Measurements from ENCODE around the gene SMU1.
"Not testable (repeated sequence)": the region's sequence is repeated elsewhere in the genome, so short reads cannot be mapped to it uniquely, and the experiment has no call there.

The SMU1 gene

DNA sequence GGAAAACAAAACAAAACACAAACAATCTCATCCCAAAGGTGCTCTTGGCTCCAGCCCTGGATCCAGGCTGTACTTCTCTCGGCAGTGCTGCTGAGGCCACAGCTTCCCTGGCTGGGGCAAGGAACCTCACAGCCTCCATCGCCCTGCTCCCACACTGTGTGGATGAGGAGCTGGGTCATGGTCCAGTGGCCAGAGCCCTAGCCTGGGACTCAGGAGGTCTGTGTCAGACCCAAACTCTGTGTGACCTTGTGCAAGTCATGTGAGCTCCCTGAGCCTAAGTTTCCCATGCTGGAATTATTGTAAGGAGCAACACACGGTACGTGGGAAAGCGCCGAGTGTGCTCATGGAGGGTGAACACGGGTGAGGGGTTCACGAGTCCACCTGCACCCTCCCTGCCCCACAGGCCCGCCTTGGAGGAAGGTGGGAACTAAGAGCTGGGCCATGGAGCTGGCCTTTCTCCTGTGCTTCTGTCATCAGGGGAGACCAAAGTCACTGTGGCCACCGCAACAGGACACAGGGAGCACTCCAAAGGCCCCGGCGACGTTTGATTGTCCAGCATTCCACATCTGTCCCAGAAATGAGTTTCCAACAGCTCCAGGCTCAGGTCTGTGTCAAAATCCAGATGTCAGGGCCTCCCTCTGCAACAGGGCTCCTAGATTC, 26.2 kb upstream of the SMU1 start:
- no peaks in the 10 kb centered on the region for H3K27me3 ChIP-seq (ENCODE audit: control insufficient read depth, insufficient read depth, low read length)
- no peak overlapping the region for H3K9ac ChIP-seq (ENCODE audit: low read length)
- H3K27ac ChIP-seq (ENCODE audit: low read depth, low read length): no peak overlapping the region
- H3K4me1 ChIP-seq (ENCODE audit: control insufficient read depth, insufficient read depth, low read length): peaks cover 5% of the 10 kb centered on the region
- no peaks in the 10 kb centered on the region for H3K36me3 ChIP-seq (ENCODE audit: control insufficient read depth, insufficient read depth, low read length)
- no peak overlapping the region for H3K4me3 ChIP-seq (ENCODE audit: low read length)

DNA sequence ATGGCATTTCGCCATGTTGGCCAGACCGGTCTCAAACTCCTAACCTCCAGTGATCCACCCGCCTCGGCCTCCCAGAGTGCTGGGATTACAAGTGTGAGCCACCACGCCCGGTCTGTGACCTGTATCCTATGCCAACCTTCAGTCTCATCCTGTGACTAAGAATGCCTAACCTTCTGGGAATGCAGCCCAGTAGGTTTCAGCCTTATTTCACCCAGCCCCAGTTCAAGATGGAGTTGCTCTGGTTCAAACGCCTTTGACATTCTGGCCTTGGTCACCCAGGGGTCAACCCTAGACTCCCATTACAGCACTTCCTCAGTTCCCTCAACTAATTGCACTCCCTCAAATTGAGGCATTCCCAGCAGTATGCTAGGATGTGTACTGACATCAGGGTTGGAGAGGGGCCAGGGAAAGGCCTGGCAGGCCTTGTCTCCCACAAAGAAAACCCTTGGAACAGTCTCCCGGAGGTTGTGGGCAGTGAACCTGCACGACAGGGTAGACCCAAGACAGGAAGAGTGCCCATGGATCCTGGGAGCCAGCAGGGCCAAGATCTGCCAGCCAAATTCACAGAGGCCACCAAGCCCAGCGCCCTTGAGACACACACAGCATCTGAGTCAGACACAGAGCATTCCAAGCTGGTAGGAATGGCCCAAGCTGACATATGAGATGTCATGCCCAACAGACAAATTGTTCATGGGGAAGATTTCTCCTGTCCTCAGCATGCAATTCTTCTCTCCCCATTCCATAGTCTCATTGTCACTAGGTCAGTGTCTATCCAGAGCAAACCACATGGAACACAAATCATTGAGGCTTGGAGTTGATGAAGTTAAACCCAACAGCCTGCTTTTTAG, 24.9 kb upstream of the SMU1 start:
- Histone ChIP-seq H3K27ac (ENCODE audit: low read depth, low read length) (no peak overlapping the region), H3K4me3 (ENCODE audit: low read length) (no peak overlapping the region)

DNA sequence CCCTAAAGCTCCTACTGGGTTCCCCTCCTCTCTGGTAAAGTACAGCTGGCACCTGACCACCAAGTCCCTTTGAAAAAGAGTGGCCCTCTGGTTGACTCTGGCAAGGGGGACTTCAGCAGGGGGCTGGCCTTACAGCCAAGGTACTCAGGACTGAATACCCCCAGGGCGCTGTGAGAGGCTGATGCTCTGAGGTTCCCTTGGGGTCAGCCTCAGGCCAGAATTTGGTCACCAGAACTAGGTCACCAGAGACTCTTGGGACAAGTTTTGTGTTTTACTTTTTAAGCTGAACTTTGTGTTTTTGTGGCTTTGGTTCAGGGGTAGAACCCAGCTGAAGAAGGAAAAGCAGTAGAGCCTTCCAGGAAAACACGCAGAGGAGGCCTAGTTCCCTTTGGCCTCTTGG, 23.3 kb upstream of the SMU1 start:
- H3K4me1 ChIP-seq (ENCODE audit: control insufficient read depth, insufficient read depth, low read length): no peaks in the 10 kb centered on the region

More for the DNA sequence above, 24.9 kb upstream of the SMU1 start:
- Histone ChIP-seq H3K9ac (ENCODE audit: low read length) (no peak overlapping the region), H3K27me3 (ENCODE audit: control insufficient read depth, insufficient read depth, low read length) (no peaks in the 10 kb centered on the region), H3K36me3 (ENCODE audit: control insufficient read depth, insufficient read depth, low read length) (no peaks in the 10 kb centered on the region), H3K4me1 (ENCODE audit: control insufficient read depth, insufficient read depth, low read length) (no peaks in the 10 kb centered on the region)

DNA sequence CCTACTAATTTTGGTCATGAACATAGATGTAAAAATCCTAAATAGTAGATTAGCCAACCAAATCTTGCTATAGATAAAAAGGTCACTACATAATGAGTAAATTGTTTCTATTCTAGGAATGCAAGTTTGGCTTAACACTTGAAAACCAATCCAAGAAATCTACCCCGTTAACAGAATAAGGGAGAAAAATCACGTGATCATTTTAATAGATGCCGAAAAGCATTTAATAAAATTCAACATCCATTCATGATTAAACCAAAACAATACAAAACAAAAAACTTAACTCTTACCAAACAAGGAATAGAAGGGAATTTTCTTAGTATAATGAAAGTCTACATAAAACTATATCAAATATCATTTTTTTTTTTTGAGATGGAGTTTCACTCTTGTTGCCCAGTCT, 20.7 kb upstream of the SMU1 start:
- H3K27me3 ChIP-seq (ENCODE audit: control insufficient read depth, insufficient read depth, low read length): no peaks in the 10 kb centered on the region

More for the DNA sequence above, 23.3 kb upstream of the SMU1 start:
- Histone ChIP-seq H3K27ac (ENCODE audit: low read depth, low read length) (no peak overlapping the region), H3K4me3 (ENCODE audit: low read length) (no peak overlapping the region), H3K9ac (ENCODE audit: low read length) (no peak overlapping the region), H3K27me3 (ENCODE audit: control insufficient read depth, insufficient read depth, low read length) (no peaks in the 10 kb centered on the region), H3K36me3 (ENCODE audit: control insufficient read depth, insufficient read depth, low read length) (no peaks in the 10 kb centered on the region)

DNA sequence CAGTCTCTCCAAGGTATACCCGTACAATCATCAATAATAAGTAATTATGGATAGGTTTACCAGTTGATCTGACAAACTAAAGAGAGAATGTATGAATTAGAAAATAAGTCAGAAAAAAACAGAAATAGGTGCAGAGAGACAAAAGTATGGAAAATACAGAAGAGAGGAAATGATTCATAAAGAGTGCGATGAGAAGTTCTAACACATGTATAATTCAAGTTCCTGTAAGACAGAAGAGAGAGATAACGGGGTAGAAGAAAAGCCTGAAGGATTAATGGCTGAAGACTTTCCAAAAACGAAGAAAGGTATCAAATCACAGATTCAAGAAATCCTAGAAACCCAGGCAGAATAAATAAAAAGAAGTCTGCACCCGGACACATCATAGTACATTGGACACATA, 16.2 kb upstream of the SMU1 start:
- no peak overlapping the region for H3K4me3 ChIP-seq (ENCODE audit: low read length)
- no peak overlapping the region for H3K27ac ChIP-seq (ENCODE audit: low read depth, low read length)
- H3K9ac ChIP-seq (ENCODE audit: low read length): no peak overlapping the region
- H3K4me1 ChIP-seq (ENCODE audit: control insufficient read depth, insufficient read depth, low read length): no peaks in the 10 kb centered on the region
- H3K27me3 ChIP-seq (ENCODE audit: control insufficient read depth, insufficient read depth, low read length): no peaks in the 10 kb centered on the region
- H3K36me3 ChIP-seq (ENCODE audit: control insufficient read depth, insufficient read depth, low read length): no peaks in the 10 kb centered on the region

More for the DNA sequence above, 20.7 kb upstream of the SMU1 start:
- Histone ChIP-seq H3K4me3 (ENCODE audit: low read length) (no peak overlapping the region), H3K9ac (ENCODE audit: low read length) (no peak overlapping the region), H3K4me1 (ENCODE audit: control insufficient read depth, insufficient read depth, low read length) (no peaks in the 10 kb centered on the region), H3K36me3 (ENCODE audit: control insufficient read depth, insufficient read depth, low read length) (no peaks in the 10 kb centered on the region), H3K27ac (ENCODE audit: low read depth, low read length) (no peak overlapping the region)

DNA sequence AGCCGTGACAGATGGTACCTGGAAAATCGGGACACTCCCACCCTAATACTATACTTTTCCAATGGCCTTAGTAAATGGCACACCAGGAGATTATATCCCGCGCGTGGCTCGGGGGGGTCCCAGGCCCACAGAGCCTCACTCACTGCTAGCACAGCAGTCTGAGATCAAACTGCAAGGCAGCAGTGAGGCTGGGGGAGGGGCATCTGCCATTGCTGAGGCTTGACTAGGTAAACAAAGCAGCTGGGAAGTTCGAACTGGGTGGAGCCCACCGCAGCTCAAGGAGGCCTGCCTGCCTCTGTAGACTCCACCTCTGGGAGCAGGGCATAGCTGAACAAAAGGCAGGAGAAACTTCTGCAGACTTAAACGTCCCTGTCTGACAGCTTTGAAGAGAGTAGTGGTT, 9.2 kb upstream of the SMU1 start:
- not testable (repeated sequence) for H3K4me1 ChIP-seq (ENCODE audit: control insufficient read depth, insufficient read depth, low read length); H3K27ac ChIP-seq (ENCODE audit: low read depth, low read length); H3K9ac ChIP-seq (ENCODE audit: low read length); H3K4me3 ChIP-seq (ENCODE audit: low read length); H3K27me3 ChIP-seq (ENCODE audit: control insufficient read depth, insufficient read depth, low read length); H3K36me3 ChIP-seq (ENCODE audit: control insufficient read depth, insufficient read depth, low read length)

DNA sequence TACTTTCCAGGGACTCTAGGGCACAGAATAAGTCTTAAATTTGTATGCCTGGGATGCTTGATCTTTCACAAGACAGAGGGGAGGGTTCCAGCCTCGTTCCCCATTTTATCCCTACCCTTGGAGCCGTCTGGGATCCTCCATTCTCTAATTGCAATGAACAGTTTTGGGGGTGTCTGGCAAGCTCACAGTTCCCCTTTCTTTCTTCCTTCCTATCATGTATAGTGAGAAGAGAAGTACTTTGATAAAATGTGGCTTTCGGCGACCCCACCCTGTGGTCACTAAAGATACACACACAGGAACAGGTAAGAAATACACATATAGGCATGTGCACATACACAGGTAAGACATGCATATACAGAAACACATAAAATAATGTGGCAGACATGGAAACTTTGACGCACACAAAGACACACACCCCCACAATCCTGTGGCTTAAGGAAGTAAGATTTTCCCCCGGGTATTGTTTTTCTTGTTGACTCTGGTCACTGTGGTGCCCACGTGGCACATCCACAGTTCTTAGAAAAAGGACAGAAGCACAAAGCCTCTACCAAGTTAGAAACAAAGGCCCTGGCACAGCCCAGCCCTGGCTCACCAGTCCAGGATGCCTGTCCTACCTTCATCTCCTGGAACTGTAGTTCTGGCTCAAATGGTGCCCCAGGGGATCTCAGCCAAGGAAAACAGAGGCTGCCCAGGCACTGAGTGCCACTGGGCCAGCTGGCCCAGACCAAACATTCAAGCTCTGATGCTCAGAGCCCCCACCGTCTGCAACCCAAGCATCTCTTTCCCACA, 6.3 kb upstream of the SMU1 start:
- no peaks in the 10 kb centered on the region for H3K27me3 ChIP-seq (ENCODE audit: control insufficient read depth, insufficient read depth, low read length)
- H3K4me3 ChIP-seq (ENCODE audit: low read length): no peak overlapping the region
- H3K4me1 ChIP-seq (ENCODE audit: control insufficient read depth, insufficient read depth, low read length): no peaks in the 10 kb centered on the region
- H3K27ac ChIP-seq (ENCODE audit: low read depth, low read length): no peak overlapping the region
- no peaks in the 10 kb centered on the region for H3K36me3 ChIP-seq (ENCODE audit: control insufficient read depth, insufficient read depth, low read length)
- H3K9ac ChIP-seq (ENCODE audit: low read length): no peak overlapping the region

DNA sequence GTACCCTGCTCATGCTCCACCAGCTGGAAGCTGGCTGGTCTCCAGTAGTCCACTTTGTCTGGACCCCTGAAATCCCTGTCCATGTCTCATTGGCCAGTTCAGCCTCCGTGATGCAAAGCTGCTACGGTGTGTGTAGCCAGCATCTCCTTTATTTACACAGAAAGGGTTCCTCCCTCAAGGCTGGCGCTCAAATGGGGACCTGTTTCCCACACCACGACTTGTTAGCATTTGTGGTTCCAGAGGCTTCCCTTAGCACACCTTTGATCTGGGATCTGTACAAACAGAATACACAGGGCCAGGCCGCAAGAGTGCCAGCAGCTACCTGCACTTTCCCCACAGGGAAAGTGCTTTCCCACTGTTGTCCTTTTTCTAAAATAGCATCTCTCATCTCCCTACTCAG, 5.7 kb upstream of the SMU1 start:
- Histone ChIP-seq H3K27ac (ENCODE audit: low read depth, low read length) (no peak overlapping the region), H3K36me3 (ENCODE audit: control insufficient read depth, insufficient read depth, low read length) (no peaks in the 10 kb centered on the region), H3K9ac (ENCODE audit: low read length) (no peak overlapping the region), H3K27me3 (ENCODE audit: control insufficient read depth, insufficient read depth, low read length) (no peaks in the 10 kb centered on the region), H3K4me3 (ENCODE audit: low read length) (no peak overlapping the region), H3K4me1 (ENCODE audit: control insufficient read depth, insufficient read depth, low read length) (no peaks in the 10 kb centered on the region)

DNA sequence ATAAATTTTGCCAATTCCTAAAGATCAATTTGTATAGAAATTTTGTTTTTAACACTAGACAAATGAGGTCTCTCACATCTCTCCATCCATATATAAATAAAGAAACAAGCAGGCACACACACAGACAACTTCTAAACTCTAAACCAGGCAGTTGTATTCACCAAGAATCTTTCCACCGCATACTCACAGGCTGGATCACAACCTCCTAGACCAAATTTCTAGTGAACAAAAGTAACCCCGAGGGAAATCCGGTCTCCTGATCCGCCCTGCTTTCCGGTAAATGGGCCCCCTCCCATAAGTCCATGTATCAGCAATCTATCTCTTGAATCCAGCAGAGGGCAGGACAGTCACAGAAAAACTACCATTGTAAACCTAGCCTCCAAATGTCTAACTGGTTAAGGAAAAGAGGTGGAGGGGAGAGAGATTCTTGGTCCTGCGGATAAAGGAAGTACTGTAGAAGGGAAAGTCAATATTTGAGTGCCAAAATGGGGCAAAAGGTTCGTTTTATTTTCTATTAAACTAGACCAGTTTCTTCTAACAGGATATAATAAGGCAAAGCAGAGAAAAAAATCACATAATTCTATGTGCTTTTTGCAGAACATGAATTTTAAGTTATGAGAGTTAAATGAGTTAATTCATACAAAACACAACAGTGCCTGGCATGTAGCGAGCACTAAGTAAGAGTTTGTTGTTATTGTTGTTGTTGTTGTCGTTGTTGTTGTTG, 4.8 kb upstream of the SMU1 start:
- no peak overlapping the region for H3K9ac ChIP-seq (ENCODE audit: low read length)
- H3K27me3 ChIP-seq (ENCODE audit: control insufficient read depth, insufficient read depth, low read length): no peaks in the 10 kb centered on the region
- no peaks in the 10 kb centered on the region for H3K4me1 ChIP-seq (ENCODE audit: control insufficient read depth, insufficient read depth, low read length)
- peak overlapping the region; percentile 24 for H3K27ac ChIP-seq (ENCODE audit: low read depth, low read length)
- H3K36me3 ChIP-seq (ENCODE audit: control insufficient read depth, insufficient read depth, low read length): no peaks in the 10 kb centered on the region
- no peak overlapping the region for H3K4me3 ChIP-seq (ENCODE audit: low read length)

DNA sequence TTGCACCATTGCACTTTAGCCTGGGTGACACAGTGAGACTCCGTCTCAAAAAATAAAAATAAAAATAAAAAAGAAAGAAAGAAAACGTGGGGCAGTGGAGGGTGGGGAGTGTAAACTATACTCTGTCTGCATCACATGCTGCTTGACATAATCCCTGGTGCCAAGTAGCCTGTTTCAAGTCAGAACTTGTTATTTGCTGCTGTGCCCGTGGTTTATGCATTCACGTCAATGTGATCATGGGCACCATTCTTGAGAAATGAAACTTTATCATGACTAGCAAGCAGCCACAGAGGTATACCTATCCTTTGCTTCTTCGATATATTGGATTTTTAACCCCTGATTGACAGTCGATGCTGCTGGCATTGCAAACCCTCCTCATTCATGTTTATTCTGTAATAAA, 4.1 kb upstream of the SMU1 start:
- Histone ChIP-seq H3K27ac (ENCODE audit: low read depth, low read length) (peak overlapping the region; percentile 24), H3K4me1 (ENCODE audit: control insufficient read depth, insufficient read depth, low read length) (peaks cover 2% of the 10 kb centered on the region), H3K4me3 (ENCODE audit: low read length) (no peak overlapping the region), H3K9ac (ENCODE audit: low read length) (no peak overlapping the region), H3K27me3 (ENCODE audit: control insufficient read depth, insufficient read depth, low read length) (no peaks in the 10 kb centered on the region), H3K36me3 (ENCODE audit: control insufficient read depth, insufficient read depth, low read length) (no peaks in the 10 kb centered on the region)

DNA sequence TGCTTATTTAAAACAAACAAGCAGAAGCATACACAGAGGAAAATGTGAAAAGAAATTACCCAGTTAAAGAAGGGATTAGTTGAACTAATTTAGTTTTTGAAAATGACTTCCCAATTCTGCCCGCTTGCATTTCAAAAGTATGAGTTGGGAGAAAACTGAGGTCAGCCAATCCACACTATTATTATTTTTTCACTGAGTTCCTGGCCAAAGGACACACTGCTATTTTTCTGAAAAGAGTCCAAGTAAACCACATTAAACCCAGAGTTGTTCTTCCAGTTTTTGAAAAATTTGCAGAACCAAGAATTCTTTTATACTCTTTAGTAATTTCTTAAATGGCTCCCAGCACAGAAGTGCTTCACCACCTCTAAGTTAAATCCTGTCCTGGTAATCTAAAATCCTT, 7.5 kb downstream of the SMU1 start:
- Histone ChIP-seq H3K27me3 (ENCODE audit: control insufficient read depth, insufficient read depth, low read length) (no peaks in the 10 kb centered on the region), H3K36me3 (ENCODE audit: control insufficient read depth, insufficient read depth, low read length) (peaks cover 17% of the 10 kb centered on the region), H3K4me3 (ENCODE audit: low read length) (no peak overlapping the region), H3K4me1 (ENCODE audit: control insufficient read depth, insufficient read depth, low read length) (no peaks in the 10 kb centered on the region), H3K9ac (ENCODE audit: low read length) (no peak overlapping the region), H3K27ac (ENCODE audit: low read depth, low read length) (no peak overlapping the region)
